ENCODE measurements around the gene NOTO. TPM values are rescaled to one million over a fixed set of nuclear protein-coding genes. Genes with fewer than 3 reads are reported as not detected.
A peak's percentile ranks its signal among the peaks of the same experiment; 100 is the strongest.

NOTO gene
- polyA plus RNA-seq, 1 donor from 2014 or later: not detected

DNA sequence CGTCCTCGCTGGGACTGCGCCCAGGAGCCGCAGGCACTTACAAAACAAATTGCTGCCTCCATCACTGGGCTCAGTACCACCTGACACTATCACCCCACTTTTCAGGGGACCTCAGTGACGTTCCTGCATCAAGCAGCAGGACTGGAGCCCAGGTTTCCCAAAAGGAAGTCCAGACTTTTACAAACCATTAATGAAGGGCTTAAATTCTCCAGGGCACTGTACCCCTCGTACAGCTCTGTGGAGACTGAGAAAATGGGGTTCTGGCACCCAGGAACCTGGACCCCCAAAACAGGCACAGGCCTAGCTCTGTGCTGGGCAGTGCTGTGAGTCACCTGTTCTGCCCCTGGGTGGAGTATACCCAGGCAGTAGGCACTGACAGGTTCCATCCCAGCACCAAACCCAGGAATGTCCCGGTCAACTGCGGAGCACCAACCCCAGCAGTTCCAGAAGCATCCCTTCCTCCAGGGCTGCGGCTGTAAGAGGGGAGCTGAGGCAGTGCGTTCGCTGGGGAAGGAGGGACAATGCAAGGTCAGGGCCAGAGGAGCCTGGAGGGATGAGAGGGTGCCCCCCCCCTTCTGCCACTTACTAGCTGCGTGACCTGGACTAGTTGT is 24.6 kb upstream of the NOTO start:
- Histone ChIP-seq H3K36me3 (ENCODE audit: insufficient read depth, low read length) (no peaks in the 10 kb centered on the region), H3K9me2 (ENCODE audit: insufficient read depth, low read length) (no peaks in the 10 kb centered on the region), H4K20me1 (ENCODE audit: insufficient read depth) (no peaks in the 10 kb centered on the region), H2AFZ (ENCODE audit: low read depth, low read length) (no peak overlapping the region), H3K27me3 (ENCODE audit: insufficient read depth, low read depth, low read length) (peaks cover 50% of the 10 kb centered on the region), H3K27ac (ENCODE audit: low read length) (no peak overlapping the region), H3F3A (ENCODE audit: insufficient read depth, low read length, poor library complexity, severe bottlenecking) (no peaks in the 10 kb centered on the region), H3K4me3 (ENCODE audit: low read length) (peak overlapping the region; percentile 67), H3K9ac (ENCODE audit: low read length) (peak overlapping the region; percentile 23), H3K4me2 (ENCODE audit: low read length) (no peak overlapping the region), H3K9me3 (ENCODE audit: low read length) (no peaks in the 10 kb centered on the region), H3K79me2 (replicated peaks; ENCODE audit: insufficient read depth, low read length) (no peaks in the 10 kb centered on the region)
- no peak for TF ChIP-seq TAF1 (IDR thresholded peaks at IDR 0.05; ENCODE audit: low read depth)
- no peak for TF ChIP-seq REST (IDR thresholded peaks at IDR 0.05; ENCODE audit: borderline replicate concordance)
- TF ChIP-seq, protein P1, sequence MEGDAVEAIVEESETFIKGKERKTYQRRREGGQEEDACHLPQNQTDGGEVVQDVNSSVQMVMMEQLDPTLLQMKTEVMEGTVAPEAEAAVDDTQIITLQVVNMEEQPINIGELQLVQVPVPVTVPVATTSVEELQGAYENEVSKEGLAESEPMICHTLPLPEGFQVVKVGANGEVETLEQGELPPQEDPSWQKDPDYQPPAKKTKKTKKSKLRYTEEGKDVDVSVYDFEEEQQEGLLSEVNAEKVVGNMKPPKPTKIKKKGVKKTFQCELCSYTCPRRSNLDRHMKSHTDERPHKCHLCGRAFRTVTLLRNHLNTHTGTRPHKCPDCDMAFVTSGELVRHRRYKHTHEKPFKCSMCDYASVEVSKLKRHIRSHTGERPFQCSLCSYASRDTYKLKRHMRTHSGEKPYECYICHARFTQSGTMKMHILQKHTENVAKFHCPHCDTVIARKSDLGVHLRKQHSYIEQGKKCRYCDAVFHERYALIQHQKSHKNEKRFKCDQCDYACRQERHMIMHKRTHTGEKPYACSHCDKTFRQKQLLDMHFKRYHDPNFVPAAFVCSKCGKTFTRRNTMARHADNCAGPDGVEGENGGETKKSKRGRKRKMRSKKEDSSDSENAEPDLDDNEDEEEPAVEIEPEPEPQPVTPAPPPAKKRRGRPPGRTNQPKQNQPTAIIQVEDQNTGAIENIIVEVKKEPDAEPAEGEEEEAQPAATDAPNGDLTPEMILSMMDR (IDR thresholded peaks at IDR 0.05; ENCODE audit: poor library complexity, severe bottlenecking): no peak
- TF ChIP-seq MXI1 (conservative IDR thresholded peaks at IDR 0.05; ENCODE audit: poor library complexity, severe bottlenecking): no peak
- no peak for TF ChIP-seq EP300 (conservative IDR thresholded peaks at IDR 0.05; ENCODE audit: poor library complexity, severe bottlenecking)
- no peak for TF ChIP-seq POLR2AphosphoS5 (IDR thresholded peaks at IDR 0.05)
- TF ChIP-seq EZH2 (IDR thresholded peaks at IDR 0.05; ENCODE audit: borderline replicate concordance, insufficient read depth, low read length, poor library complexity, severe bottlenecking): no peak
- no peak for TF ChIP-seq RAD21 (conservative IDR thresholded peaks at IDR 0.05)
- TF ChIP-seq SMC3 (conservative IDR thresholded peaks at IDR 0.05; ENCODE audit: poor library complexity): no peak

- Histone ChIP-seq H2AFZ (ENCODE audit: low read depth, low read length) (no peak overlapping the region), H3K9me3 (ENCODE audit: low read length) (no peaks in the 10 kb centered on the region), H3K9me2 (ENCODE audit: insufficient read depth, low read length) (no peaks in the 10 kb centered on the region), H3K36me3 (ENCODE audit: insufficient read depth, low read length) (no peaks in the 10 kb centered on the region), H3K79me2 (replicated peaks; ENCODE audit: insufficient read depth, low read length) (no peaks in the 10 kb centered on the region), H3K27me3 (ENCODE audit: insufficient read depth, low read depth, low read length) (peaks cover 3% of the 10 kb centered on the region), H4K20me1 (ENCODE audit: insufficient read depth) (no peaks in the 10 kb centered on the region), H3K9ac (ENCODE audit: low read length) (no peak overlapping the region), H3K27ac (ENCODE audit: low read length) (no peak overlapping the region), H3F3A (ENCODE audit: insufficient read depth, low read length, poor library complexity, severe bottlenecking) (no peaks in the 10 kb centered on the region), H3K4me2 (ENCODE audit: low read length) (no peak overlapping the region), H3K4me3 (ENCODE audit: low read length) (no peak overlapping the region)
- TF ChIP-seq TAF1 (IDR thresholded peaks at IDR 0.05; ENCODE audit: low read depth) (no peak), RAD21 (conservative IDR thresholded peaks at IDR 0.05) (no peak), SMC3 (conservative IDR thresholded peaks at IDR 0.05; ENCODE audit: poor library complexity) (no peak), MXI1 (conservative IDR thresholded peaks at IDR 0.05; ENCODE audit: poor library complexity, severe bottlenecking) (no peak), REST (IDR thresholded peaks at IDR 0.05; ENCODE audit: borderline replicate concordance) (no peak), EP300 (conservative IDR thresholded peaks at IDR 0.05; ENCODE audit: poor library complexity, severe bottlenecking) (no peak)
- TF ChIP-seq, protein P1 (IDR thresholded peaks at IDR 0.05; ENCODE audit: poor library complexity, severe bottlenecking): no peak
These were observed 16.4 kb upstream of the NOTO start for GRCh38 chr2:73185965-73186364.
